Measurements from ENCODE around the gene C1orf52.

- TF ChIP-seq EP300 (IDR thresholded peaks at IDR 0.05) = no peak
- TF ChIP-seq CTCF (IDR thresholded peaks at IDR 0.05) = peak; percentile 98
- no peak for TF ChIP-seq CHD2 (IDR thresholded peaks at IDR 0.05; ENCODE audit: low read length, partially characterized antibody)
- TF ChIP-seq USF2 (IDR thresholded peaks at IDR 0.05) = no peak
- TF ChIP-seq, protein P1, sequence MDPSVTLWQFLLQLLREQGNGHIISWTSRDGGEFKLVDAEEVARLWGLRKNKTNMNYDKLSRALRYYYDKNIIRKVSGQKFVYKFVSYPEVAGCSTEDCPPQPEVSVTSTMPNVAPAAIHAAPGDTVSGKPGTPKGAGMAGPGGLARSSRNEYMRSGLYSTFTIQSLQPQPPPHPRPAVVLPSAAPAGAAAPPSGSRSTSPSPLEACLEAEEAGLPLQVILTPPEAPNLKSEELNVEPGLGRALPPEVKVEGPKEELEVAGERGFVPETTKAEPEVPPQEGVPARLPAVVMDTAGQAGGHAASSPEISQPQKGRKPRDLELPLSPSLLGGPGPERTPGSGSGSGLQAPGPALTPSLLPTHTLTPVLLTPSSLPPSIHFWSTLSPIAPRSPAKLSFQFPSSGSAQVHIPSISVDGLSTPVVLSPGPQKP (IDR thresholded peaks at IDR 0.05; ENCODE audit: low read depth, low read length) = no peak
- no peak for TF ChIP-seq FOSL2 (IDR thresholded peaks at IDR 0.05)
- TF ChIP-seq FOSL2 (CRISPR knock-in tag; IDR thresholded peaks at IDR 0.05) = peak; percentile 43
- TF ChIP-seq RCOR1 (IDR thresholded peaks at IDR 0.05; ENCODE audit: low read depth, low read length) = no peak
These were observed 48.7 kb upstream of the C1orf52 start for GRCh38 chr1:85307987-85308832.

All from A549 (cell line).